GM12878 (cell line): Measurements from ENCODE around the gene LEMD3. TPM values are rescaled to one million over a fixed set of nuclear protein-coding genes. Genes with fewer than 3 reads are reported as not detected.
A peak's percentile ranks its signal among the peaks of the same experiment; 100 is the strongest.

Experiments used
- ATAC-seq: fragments of 200-7000 bp; cut with Tn5 transposase; 3 replicates; pipeline ENCODE4 v1.9.1; 2020; ENCODE audit warnings: mild to moderate bottlenecking, moderate library complexity
- BruUV-seq: library from RNA; stranded (reverse); fragments of 400-500 nt; replicated peaks from 2 replicates; lab custom pipeline; 2021; lab: Mats Ljungman, UMichigan
- CTCF ChIA-PET: fragments of 300-600 bp; sonication (Branson Sonifier 250); formaldehyde crosslinking; extraction: SDS; loops from one replicate; lab custom pipeline; 2021; ENCODE audit warnings: inconsistent platforms; lab: Yijun Ruan, JAX
- POLR2A ChIA-PET: fragments of 350-600 bp; formaldehyde crosslinking; extraction: SDS; loops from one replicate; lab custom pipeline; 2021; ENCODE audit warnings: inconsistent platforms; lab: Charles Lee
- RAD21 ChIA-PET: fragments of 300-600 bp; sonication (Branson Sonifier 250); formaldehyde crosslinking; loops from one replicate; lab custom pipeline; 2023; ENCODE audit warnings: antibody characterized with exemption; ENCODE audit not compliant: unreplicated experiment; lab: Charles Lee
- SMC1A ChIA-PET: fragments of 300-600 bp; sonication (Branson Sonifier 250); formaldehyde crosslinking; loops from one replicate; lab custom pipeline; 2023; ENCODE audit not compliant: unreplicated experiment, uncharacterized antibody; lab: Charles Lee
- DNase-seq: peaks from one replicate; pipeline ENCODE4 v3.0.0-alpha.2; 2011; ENCODE audit warnings: low read depth, low spot score
- FAIRE-seq: peaks from 3 replicates; lab custom pipeline; 2011; peaks lifted over from hg19 to GRCh38; lab: Jason Lieb, UNC
- H2AFZ ChIP-seq: 2 replicates; pipeline ENCODE4 v1.6.0; 2011; ENCODE audit warnings: low read depth, low read length, control low read depth; ENCODE audit not compliant: control insufficient read depth
- H3K27ac ChIP-seq: 2 replicates; pipeline ENCODE4 v1.5.1; 2011; ENCODE audit warnings: control low read depth; ENCODE audit not compliant: control insufficient read depth, insufficient read depth
- H3K27me3 ChIP-seq, 2 experiments: replicated peaks in 1 of 2; 2 replicates each; pipeline versions ENCODE4 v1.6.0 to v1.6.1; 2011; ENCODE audit warnings: low read length in 1 of 2; ENCODE audit not compliant: control insufficient read depth in 2 of 2, insufficient read depth in 2 of 2
- H3K36me3 ChIP-seq, 2 experiments: 2 replicates each; pipeline ENCODE4 v1.5.1; 2011; ENCODE audit warnings: low read length in 1 of 2; ENCODE audit not compliant: control insufficient read depth in 2 of 2, insufficient read depth in 2 of 2
- H3K4me1 ChIP-seq: 2 replicates; pipeline ENCODE4 v1.6.1; 2011; ENCODE audit warnings: mild to moderate bottlenecking, low read length, moderate library complexity, mixed read lengths; ENCODE audit not compliant: control insufficient read depth, insufficient read depth
- H3K4me2 ChIP-seq: 2 replicates; pipeline ENCODE4 v1.6.0; 2011; ENCODE audit warnings: control low read depth; ENCODE audit not compliant: control insufficient read depth, insufficient read depth
- H3K4me3 ChIP-seq: fragments of 200-600 bp; sonication (generic); 2 replicates; pipeline ENCODE4 v1.5.1; 2016
- H3K79me2 ChIP-seq: 2 replicates; pipeline ENCODE4 v1.6.0; 2011; ENCODE audit warnings: low read length; ENCODE audit not compliant: control insufficient read depth, insufficient read depth
- H3K9ac ChIP-seq: 2 replicates; pipeline ENCODE4 v1.8.0; 2011; ENCODE audit warnings: low read length, control low read depth, mixed read lengths; ENCODE audit not compliant: control insufficient read depth, insufficient read depth
- H3K9me3 ChIP-seq: replicated peaks from 3 replicates; pipeline ENCODE4 v1.5.1; 2011; ENCODE audit warnings: mild to moderate bottlenecking, low read length; ENCODE audit not compliant: control insufficient read depth, insufficient read depth
- H4K20me1 ChIP-seq: 2 replicates; pipeline ENCODE4 v1.6.0; 2011; ENCODE audit not compliant: control insufficient read depth, insufficient read depth
- ATF7 ChIP-seq: fragments of 450-650 bp; IDR thresholded peaks from 2 replicates; pipeline ENCODE4 v1.6.1; 2016; ENCODE audit warnings: low read depth, mild to moderate bottlenecking
- CBFB ChIP-seq: IDR thresholded peaks from 2 replicates; pipeline ENCODE4 v1.6.1; 2016; ENCODE audit warnings: antibody characterized with exemption, low read depth
- EP300 ChIP-seq, 2 experiments: fragments of 150-350 bp in 1 of 2; IDR thresholded peaks; 2 replicates each; pipeline ENCODE4 v1.6.1; 2011 to 2012; ENCODE audit warnings: low read depth in 2 of 2, low read length in 2 of 2, borderline replicate concordance in 1 of 2, improper control_type of control experiment in 1 of 2, inconsistent platforms in 1 of 2; ENCODE audit not compliant: control insufficient read depth in 1 of 2
- JUNB ChIP-seq: IDR thresholded peaks from 2 replicates; pipeline ENCODE4 v1.6.1; 2016; ENCODE audit warnings: antibody characterized with exemption, mild to moderate bottlenecking
- MLLT1 ChIP-seq: fragments of 450-650 bp; IDR thresholded peaks from 2 replicates; pipeline ENCODE4 v1.6.1; 2016; ENCODE audit warnings: mild to moderate bottlenecking
- MYB ChIP-seq: fragments of 150-350 bp; IDR thresholded peaks from 2 replicates; pipeline ENCODE4 v1.6.1; 2014; ENCODE audit warnings: mild to moderate bottlenecking, low read depth, low read length, borderline replicate concordance
- NRF1 ChIP-seq: conservative IDR thresholded peaks from 2 replicates; pipeline ENCODE4 v1.6.1; 2011; ENCODE audit warnings: mild to moderate bottlenecking, low read depth, low read length, improper control_type of control experiment
- RAD51 ChIP-seq: fragments of 450-650 bp; IDR thresholded peaks from 2 replicates; pipeline ENCODE4 v1.6.1; 2016; ENCODE audit warnings: moderate library complexity, mild to moderate bottlenecking, inconsistent platforms
- RB1 ChIP-seq: fragments of 450-650 bp; formaldehyde crosslinking; IDR thresholded peaks from 2 replicates; pipeline ENCODE4 v1.6.1; 2017; ENCODE audit warnings: mild to moderate bottlenecking, borderline replicate concordance
- SKIL ChIP-seq: fragments of 450-650 bp; IDR thresholded peaks from 2 replicates; pipeline ENCODE4 v1.6.1; 2017; ENCODE audit warnings: mild to moderate bottlenecking, low read depth, inconsistent platforms; ENCODE audit not compliant: poor library complexity, severe bottlenecking
- SMAD5 ChIP-seq: IDR thresholded peaks from 2 replicates; pipeline ENCODE4 v1.6.1; 2016; ENCODE audit warnings: antibody characterized with exemption, low read depth
- SRF ChIP-seq, 2 experiments: IDR thresholded peaks; 2 replicates each; pipeline ENCODE4 v1.6.1; 2011; ENCODE audit warnings: low read depth in 2 of 2, low read length in 2 of 2, mild to moderate bottlenecking in 1 of 2, moderate library complexity in 1 of 2
- STAT1 ChIP-seq: fragments of 450-650 bp; conservative IDR thresholded peaks from 2 replicates; pipeline ENCODE4 v1.6.1; 2014; ENCODE audit warnings: antibody characterized with exemption, mild to moderate bottlenecking
- YY1 ChIP-seq: IDR thresholded peaks from 2 replicates; pipeline ENCODE4 v1.6.1; 2011; ENCODE audit warnings: low read depth, mild to moderate bottlenecking, low read length
- whole genome bisulfite sequencing: methylation state at CpG from one replicate; pipeline ENCODE4 v1.1.6; 2016; ENCODE audit warnings: low lambda C conversion rate; ENCODE audit not compliant: insufficient replicate concordance, insufficient coverage; ENCODE audit errors: missing lambda C conversion rate; 5-methylcytosine and 5-hydroxymethylcytosine counted together
- in situ Hi-C: fragments of 300-500 bp; cut with MboI; formaldehyde crosslinking; loops from 9 replicates; pipeline ENCODE4 v1.14.3; 2018; ENCODE audit warnings: mixed read lengths
- intact Hi-C: fragments of 100-400 bp; cut with micrococcal nuclease; formaldehyde crosslinking; loops from one replicate; pipeline ENCODE4 v1.14.2; 2022; ENCODE audit not compliant: unreplicated experiment
- polyA plus RNA-seq, 11 experiments: library from polyadenylated mRNA; depleted of rRNA in 4 of 11; unstranded in 6 of 11; stranded (reverse) in 5 of 11; fragments of >200 nt; fragmentation: Nextera tagmentation in 4 of 11; fragmentation: Illumina TruSeq in 1 of 11; extraction: Ambion mirVana in 4 of 11; extraction: Trizol in 1 of 11; gene quantifications; 1 replicate in 1 of 11; 2 replicates in 10 of 11; pipeline versions ENCODE4 v1.2.1 to v1.2.3, GENCODE V29; 2011 to 2016; ENCODE audit warnings: inconsistent platforms in 2 of 11, missing spikeins in 2 of 11, low read depth in 1 of 11
- total RNA-seq, 4 experiments: library from RNA; depleted of rRNA in 3 of 4; stranded (reverse); fragments of >200 nt in 3 of 4; fragmentation: Illumina TruSeq in 1 of 4; extraction: Trizol in 1 of 4; gene quantifications; 2 replicates each; pipeline versions ENCODE4 v1.2.1 to v1.2.3, GENCODE V29; 2013 to 2021

The LEMD3 gene
- total and polyA plus RNA-seq, 10 of the 15 experiments (the other 5 are each of a cell fraction or from before 2014, with no cell fraction given) = 7.5 to 26.0 (median 16.5) TPM

GRCh38 chr12:65292241-65292640 lies 122.9 kb downstream of the LEMD3 start:
- ATAC-seq (no peak), FAIRE-seq (no peak), DNase-seq (no peak)
- Histone ChIP-seq H3K27me3 (no peaks in the 10 kb centered on the region), H3K36me3 (no peaks in the 10 kb centered on the region), H3K9ac (no peak overlapping the region), H3K79me2 (no peaks in the 10 kb centered on the region), H3K9me3 (no peaks in the 10 kb centered on the region), H3K4me1 (peaks cover 13% of the 10 kb centered on the region), H3K4me3 (no peak overlapping the region)
- ChIA-PET POLR2A (no interaction called here), SMC1A (no interaction called here), CTCF (no interaction called here), RAD21 (no interaction called here)
- BruUV-seq = no TSS peak
- 91% methylated on average over 2 of the region's 2 CpGs for WGBS
- intact Hi-C loops = no loop called here
- in situ Hi-C loops = no loop called here
- TF ChIP-seq YY1 (no peak), CBFB (no peak), NRF1 (no peak), ATF7 (no peak), STAT1 (no peak), SRF (IDR thresholded peaks at IDR 0.05; ENCODE audit: low read depth in 2 of 2, low read length in 2 of 2) (no peak)
- TF ChIP-seq, all 136 proteins: peak for 0
- Histone ChIP-seq H3K27ac (no peak overlapping the region), H4K20me1 (no peaks in the 10 kb centered on the region), H2AFZ (no peak overlapping the region), H3K4me2 (no peak overlapping the region)

- ChIA-PET RAD21 (no interaction called here), POLR2A (no interaction called here), SMC1A (no interaction called here), CTCF (interaction anchor here (1.2 kb wide), 1 partner anchor 491 kb away, joined by 3 read pairs; no protein-coding TSS in a partner anchor)
- in situ Hi-C loops (no loop called here), intact Hi-C loops (no loop called here)
- no peaks in the 10 kb centered on the region for H3K9me3 ChIP-seq
- H3K4me1 ChIP-seq = peaks cover 13% of the 10 kb centered on the region
- no peaks in the 10 kb centered on the region for H4K20me1 ChIP-seq
- H3K27ac ChIP-seq = no peak overlapping the region
- FAIRE-seq (peak; percentile 54), DNase-seq (no peak), ATAC-seq (peak; percentile 46; the same call in 2 of the 3 replicates)
- 0% methylated on average over 1 of the region's 1 CpG for WGBS
- H3K79me2 ChIP-seq = no peaks in the 10 kb centered on the region
- H2AFZ ChIP-seq = no peak overlapping the region; the same call in 1 of the 2 replicates
- BruUV-seq = no TSS peak
- no peak overlapping the region for H3K4me3 ChIP-seq
- H3K27me3 ChIP-seq = no peaks in the 10 kb centered on the region
- H3K9ac ChIP-seq = no peak overlapping the region
- H3K4me2 ChIP-seq = peak overlapping the region; percentile 13
- H3K36me3 ChIP-seq = no peaks in the 10 kb centered on the region
- no peak for TF ChIP-seq JUNB
- TF ChIP-seq EP300 (IDR thresholded peaks at IDR 0.05; ENCODE audit: borderline replicate concordance in 1 of 2, control insufficient read depth in 1 of 2, low read depth in 2 of 2, low read length in 2 of 2) = no peak
- no peak for TF ChIP-seq MLLT1
- TF ChIP-seq RAD51 = no peak
- TF ChIP-seq SMAD5 = no peak
- TF ChIP-seq SKIL = no peak
- TF ChIP-seq MYB = no peak
- no peak for TF ChIP-seq RB1
These were observed 124.4 kb downstream of the LEMD3 start for GRCh38 chr12:65293735-65294134.
